ENCODE measurements around the gene TMEM141. TPM values are rescaled to one million over a fixed set of nuclear protein-coding genes. Genes with fewer than 3 reads are reported as not detected.

Gene TMEM141
- total and polyA plus RNA-seq, 2 of the 8 experiments (the other 6 are each of a cell fraction or from before 2014, with no cell fraction given): 51.1 to 137 TPM

- Histone ChIP-seq H2BK20ac (ENCODE audit: low read length) (no peak overlapping the region), H4K8ac (ENCODE audit: extremely low read depth, insufficient read depth, low read length) (peak overlapping the region; percentile 28; the same call in 1 of the 2 replicates), H3K9ac (replicated peaks in 1 of 4; ENCODE audit: extremely low read depth in 1 of 4, low read depth in 3 of 4, low read length in 3 of 4) (no peak overlapping the region), H4K91ac (replicated peaks; ENCODE audit: insufficient read length, low read length) (no peak overlapping the region), H3K79me1 (ENCODE audit: low read depth, low read length) (no peaks in the 10 kb centered on the region), H2AFZ (ENCODE audit: low read length) (no peak overlapping the region), H2BK120ac (replicated peaks; ENCODE audit: low read depth, low read length) (no peak overlapping the region), H2AK5ac (ENCODE audit: low read depth, low read length) (no peak overlapping the region), H3K9me3 (ENCODE audit: insufficient read depth in 2 of 2, low read depth in 1 of 2, low read length in 1 of 2) (peaks cover 0 to 7% of the 10 kb centered on the region in 2 experiments), H2BK12ac (ENCODE audit: low read depth, low read length) (no peak overlapping the region), H3K79me2 (ENCODE audit: control insufficient read depth in 1 of 2, insufficient read depth in 2 of 2, low read length in 2 of 2) (no peaks in the 10 kb centered on the region), H2BK15ac (ENCODE audit: low read length) (no peak overlapping the region), H4K5ac (ENCODE audit: insufficient read length, low read depth, low read length) (no peak overlapping the region), H3K18ac (ENCODE audit: extremely low read depth, low read length) (no peak overlapping the region), H3K4me2 (ENCODE audit: insufficient read depth in 1 of 2, low read depth in 2 of 2, low read length in 2 of 2) (no peak overlapping the region), H3K14ac (ENCODE audit: insufficient read length) (no peak overlapping the region), H3K4ac (replicated peaks; ENCODE audit: insufficient read length, low read depth, low read length) (no peak overlapping the region), H3K23me2 (ENCODE audit: low read depth, low read length) (no peaks in the 10 kb centered on the region), H3K4me1 (replicated peaks in 1 of 4; ENCODE audit: control insufficient read depth in 3 of 4, insufficient read depth in 4 of 4, low read length in 3 of 4) (no peaks in the 10 kb centered on the region), H3K27ac (ENCODE audit: low read depth, low read length) (no peak overlapping the region), H4K20me1 (replicated peaks in 1 of 2; ENCODE audit: control insufficient read depth in 1 of 2, insufficient read depth in 2 of 2, low read length in 2 of 2) (no peaks in the 10 kb centered on the region), H3K36me3 (ENCODE audit: control insufficient read depth in 2 of 4, insufficient read depth in 4 of 4, low read length in 3 of 4) (no peaks in the 10 kb centered on the region), H2BK5ac (ENCODE audit: low read depth, low read length) (no peak overlapping the region), H3K23ac (ENCODE audit: insufficient read length) (no peak overlapping the region), H3K56ac (replicated peaks; ENCODE audit: insufficient read length, low read depth, low read length) (no peak overlapping the region), H3K4me3 (ENCODE audit: extremely low read depth in 1 of 4, insufficient read depth in 2 of 4, low read depth in 3 of 4, low read length in 4 of 4) (no peak overlapping the region), H3K27me3 (replicated peaks in 1 of 4; ENCODE audit: control insufficient read depth in 3 of 4, extremely low read depth in 1 of 4, insufficient read depth in 3 of 4, low read length in 3 of 4) (peaks cover 0 to 4% (median 1%) of the 10 kb centered on the region in 4 experiments; a peak in 3 of 7 replicates)
- CTCF ChIA-PET (ENCODE audit: partially characterized antibody): interaction anchor here (0.8 to 9.6 kb wide), 5 partner anchors 7 to 16 kb away, joined by 3 to 88 read pairs (median 37); partner anchors contain the start of genes LCN15 and LCN8
- 90% methylated on average over 12 of the region's 12 CpGs; no CpG with 5 or more reads in 1 of the 2 experiments for WGBS, 2 experiments (ENCODE audit: extremely low coverage in 1 of 2, insufficient coverage in 1 of 2, insufficient read length in 1 of 2, insufficient replicate concordance in 2 of 2, low coverage in 1 of 2, low lambda C conversion rate in 2 of 2, missing lambda C conversion rate in 1 of 2)
- DNase-seq (ENCODE audit: low read depth in 1 of 2, low spot score in 2 of 2) (no peak), FAIRE-seq (no peak)
- POLR2A ChIA-PET (ENCODE audit: partially characterized antibody): interaction anchor here (1.0 to 2.4 kb wide), 2 partner anchors 9 to 47 kb away, joined by 3 to 5 read pairs; no protein-coding TSS in a partner anchor
- no peak for TF ChIP-seq RFX5 (IDR thresholded peaks at IDR 0.05; ENCODE audit: borderline replicate concordance, low read depth, low read length)
- no peak for TF ChIP-seq YY1 (IDR thresholded peaks at IDR 0.05; ENCODE audit: low read depth, low read length)
- no peak for TF ChIP-seq SP4 (IDR thresholded peaks at IDR 0.05; ENCODE audit: low read length)
- no peak for TF ChIP-seq BACH1 (IDR thresholded peaks at IDR 0.05; ENCODE audit: low read length)
Measured at GRCh38 chr9:136774416-136775045, 16.6 kb upstream of the TMEM141 start.

Measured in H1 (cell line).